HuH-7 (cell line): Measurements from ENCODE around the gene SORT1.
A peak's percentile ranks its signal among the peaks of the same experiment; 100 is the strongest.
"Not testable (repeated sequence)": the region's sequence is repeated elsewhere in the genome, so short reads cannot be mapped to it uniquely, and the experiment has no call there.

Experiments
- DNase-seq: peaks from one replicate; pipeline ENCODE4 v3.0.0; 2011; ENCODE audit warnings: low spot score

Gene SORT1

GRCh38 chr1:109397581-109398342 is at the start of gene SORT1:
Gene SORT1, minus strand, starts transcription at chr1:109397918. Its CDS starts 26 bp downstream, at chr1:109397892.
- peak; percentile 90 for DNase-seq

- not testable (repeated sequence) for DNase-seq
Observed at GRCh38 chr1:109445949-109446695, 48.4 kb upstream of the SORT1 start.

DNA sequence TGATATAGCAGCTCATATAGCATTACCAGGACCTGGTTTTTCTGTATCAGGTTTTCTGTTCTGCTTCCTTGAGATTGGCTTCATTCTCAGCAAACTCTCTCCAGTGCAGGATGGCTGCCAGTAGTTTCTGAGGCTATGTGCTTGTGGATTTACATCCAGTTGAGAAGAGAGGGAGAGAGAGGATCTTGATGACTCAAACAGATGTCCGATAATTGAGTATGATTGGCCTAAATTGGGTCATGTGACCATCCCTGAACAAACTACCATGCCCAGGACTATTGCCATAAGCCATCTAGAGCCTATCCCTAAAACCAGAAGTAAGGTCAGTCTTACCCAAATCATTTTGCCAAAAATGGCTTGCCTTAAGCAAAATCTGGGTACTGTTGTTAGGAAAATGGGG is 46.6 kb upstream of the SORT1 start:
- DNase-seq: no peak

DNA sequence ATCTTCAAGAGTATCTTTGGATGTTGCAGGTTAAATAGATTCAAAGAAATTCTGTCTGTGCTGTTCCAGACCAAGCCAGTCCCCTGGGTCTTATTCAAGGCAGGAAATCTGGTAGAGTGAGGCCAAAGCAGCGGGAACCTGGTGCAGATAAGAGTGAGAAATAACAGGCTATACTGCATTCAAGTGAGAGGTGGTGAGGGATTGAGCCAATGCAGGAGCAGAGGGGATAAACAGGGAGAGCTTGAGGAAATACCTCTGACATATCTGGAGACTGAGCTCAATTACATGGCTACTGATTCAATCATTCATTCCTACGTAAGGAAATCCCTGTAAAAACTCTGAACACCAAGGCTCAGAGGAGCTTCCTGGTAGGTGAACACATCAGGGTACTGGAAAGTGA is 45.8 kb upstream of the SORT1 start:
- DNase-seq: no peak

- no peak for DNase-seq
Observed at GRCh38 chr1:109441069-109441468, 43.4 kb upstream of the SORT1 start.

DNA sequence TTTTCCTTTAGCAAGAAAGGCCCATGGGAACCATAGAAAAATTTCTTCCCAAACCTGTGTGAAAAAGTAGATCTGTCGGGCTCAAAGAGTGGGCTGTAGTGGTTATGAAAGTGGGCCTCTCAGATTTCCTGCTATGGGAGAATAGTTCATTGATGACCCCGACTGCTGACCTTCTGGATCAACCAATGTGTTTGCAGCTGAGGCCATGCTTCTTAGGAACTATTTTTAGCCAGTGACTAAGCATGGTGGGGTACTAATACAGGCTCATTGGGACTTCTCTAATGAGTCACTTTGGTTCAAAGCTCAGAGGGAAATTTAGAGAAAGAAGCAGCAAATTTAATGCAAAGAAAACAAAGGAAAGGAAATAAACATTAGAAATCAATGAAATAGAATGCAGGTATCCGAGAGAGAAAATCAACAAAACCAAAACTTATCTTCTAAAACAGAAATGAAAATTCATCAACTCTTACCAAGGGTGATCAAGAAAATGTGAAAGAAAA is 41.1 kb upstream of the SORT1 start:
- DNase-seq: no peak

DNA sequence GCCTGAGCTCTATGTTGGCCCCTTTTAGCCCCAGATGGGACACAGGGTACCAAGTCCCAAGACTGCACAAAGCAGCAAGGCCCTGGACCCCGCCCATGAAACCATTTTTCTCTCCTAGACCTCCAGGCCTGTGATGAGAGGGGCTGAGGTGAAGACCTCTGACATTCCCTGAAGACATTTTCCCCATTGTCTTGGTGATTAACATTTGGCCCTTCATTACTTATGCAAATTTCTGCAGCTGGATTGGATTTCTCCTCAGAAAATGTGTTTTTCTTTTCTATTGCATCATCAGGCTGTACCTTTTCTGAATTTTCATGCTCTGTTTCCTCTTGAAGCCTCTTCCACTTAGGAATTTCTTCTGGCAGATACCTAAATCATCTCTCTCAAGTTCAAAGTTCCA is 36.8 kb upstream of the SORT1 start:
- no peak for DNase-seq

DNA sequence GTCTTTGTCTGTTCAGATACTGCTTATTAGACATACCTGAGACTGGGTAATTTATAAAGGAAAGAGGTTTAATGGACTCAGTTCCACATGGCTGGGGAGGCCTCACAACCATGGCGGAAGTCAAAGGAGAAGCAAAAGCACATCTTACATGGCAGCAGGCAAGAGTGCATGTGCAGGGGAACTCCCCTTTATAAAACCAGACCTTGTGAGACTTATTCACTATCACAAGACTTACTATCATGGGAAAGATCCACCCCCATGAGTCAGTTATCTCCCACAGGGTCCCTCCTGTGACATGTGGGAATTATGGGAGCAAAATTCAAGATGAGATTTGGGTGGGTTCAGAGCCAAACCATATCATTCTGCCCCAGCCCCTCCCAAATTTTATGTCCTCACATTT is 35.6 kb upstream of the SORT1 start:
- DNase-seq: no peak

DNA sequence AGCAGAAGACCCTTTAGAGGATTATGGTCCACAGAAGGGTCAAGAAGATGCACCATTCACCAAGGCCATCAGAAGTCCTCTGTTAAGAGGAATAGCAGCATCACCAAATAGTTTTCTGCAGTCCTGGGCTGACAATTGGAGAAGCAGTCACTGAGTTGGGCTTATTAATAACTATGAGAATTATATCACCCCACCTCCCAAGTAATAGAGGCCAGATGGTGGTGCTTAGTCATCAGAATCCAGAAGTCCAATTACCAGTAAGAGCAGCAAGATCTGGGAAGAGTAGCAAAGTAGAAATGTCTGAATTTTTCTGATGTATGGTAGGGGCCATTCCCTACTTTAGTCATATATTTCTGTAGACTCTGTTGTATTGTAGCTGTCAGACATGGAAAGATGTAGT is 34.6 kb upstream of the SORT1 start:
- no peak for DNase-seq

- no peak for DNase-seq
Observed at GRCh38 chr1:109427171-109427467, 29.4 kb upstream of the SORT1 start.

DNA sequence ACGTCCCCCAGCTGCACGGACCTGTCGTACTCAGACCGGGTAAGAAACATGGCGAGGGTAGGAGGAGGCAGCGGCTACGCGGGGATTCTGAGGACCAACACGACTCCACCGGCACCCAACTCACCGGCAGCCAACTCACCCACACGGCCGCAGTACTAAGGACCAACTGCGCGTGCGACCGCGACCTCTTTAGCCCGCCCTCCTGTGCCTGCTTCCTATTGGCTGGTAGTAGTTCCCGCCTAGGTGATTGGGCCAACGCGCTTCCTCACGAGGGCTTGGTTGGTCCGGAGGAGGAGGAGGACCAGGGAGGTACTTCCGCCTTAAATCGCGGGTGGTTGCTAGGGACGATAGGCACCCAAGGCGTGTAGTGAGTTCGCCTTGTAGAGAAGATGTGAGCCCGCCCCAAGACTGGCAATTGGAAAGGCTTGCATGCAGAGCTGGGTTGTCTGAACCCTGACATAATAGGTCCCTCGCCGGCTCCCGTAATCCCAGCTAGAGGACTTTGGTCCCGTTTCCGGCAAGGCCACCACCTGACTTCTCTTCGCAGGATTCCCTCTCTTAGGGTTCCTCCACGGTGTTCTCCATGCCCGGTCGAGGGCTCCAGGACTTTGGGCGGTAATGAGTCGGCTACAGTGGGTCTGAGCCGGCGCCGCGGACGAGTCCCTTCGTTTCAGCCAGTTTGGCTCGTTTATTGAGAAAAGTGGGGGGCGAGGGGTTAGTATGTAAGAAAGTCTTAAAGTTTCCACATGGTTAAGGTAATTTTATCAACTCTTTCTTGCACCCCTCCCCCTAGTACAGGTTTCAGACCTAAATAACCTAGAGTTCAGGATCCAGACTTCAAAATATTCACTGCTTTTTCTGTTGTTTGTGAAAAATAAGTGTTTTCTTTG is 28.8 kb upstream of the SORT1 start, which contains the start of gene PSMA5:
Gene PSMA5, minus strand, starts transcription at position 168 of the 890 bp plus-strand sequence. Its CDS starts 118 bp downstream, at position 50.
- DNase-seq: peak; percentile 89

- peak; percentile 17 for DNase-seq
Observed at GRCh38 chr1:109425391-109426280, 27.9 kb upstream of the SORT1 start.

DNA sequence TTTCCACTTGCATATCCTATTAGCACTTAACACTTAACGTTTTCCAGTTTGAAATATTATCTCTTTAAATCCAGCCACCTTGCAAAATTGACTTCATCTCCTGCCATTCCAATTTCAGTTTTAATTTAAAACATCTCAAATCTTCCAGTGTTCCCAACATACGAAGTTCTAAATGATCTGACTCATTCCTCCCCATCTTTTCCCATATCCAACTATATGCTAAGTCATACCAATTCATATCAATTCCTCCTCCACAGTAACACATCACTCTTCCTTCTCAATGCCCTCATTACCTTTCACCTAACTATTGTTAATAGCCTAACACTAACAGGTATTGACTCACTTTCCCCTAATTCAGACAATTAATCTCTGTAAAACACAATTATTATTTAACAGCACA is 25.8 kb upstream of the SORT1 start:
- DNase-seq: no peak

GRCh38 chr1:109412551-109412950 is 14.8 kb upstream of the SORT1 start:
- DNase-seq: no peak

DNA sequence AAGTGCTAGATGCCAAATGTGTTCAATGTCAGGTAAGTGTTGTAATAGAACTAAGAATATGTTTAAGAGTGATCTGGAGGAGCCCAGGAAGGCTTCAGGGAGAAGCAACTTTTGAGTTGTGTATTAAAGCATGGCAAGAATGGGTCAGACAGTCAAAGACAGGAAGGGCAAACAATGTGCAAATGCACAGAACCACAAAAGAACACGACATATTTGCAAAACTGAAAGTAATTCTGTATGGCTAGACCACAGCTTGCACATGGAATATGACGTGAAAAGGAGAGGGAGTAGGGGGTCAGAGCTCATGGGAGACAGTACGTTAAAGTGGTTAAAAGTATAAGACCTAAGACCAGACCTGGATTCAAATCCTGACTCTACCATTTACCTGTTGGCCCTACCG is 7.1 kb upstream of the SORT1 start:
- no peak for DNase-seq

DNA sequence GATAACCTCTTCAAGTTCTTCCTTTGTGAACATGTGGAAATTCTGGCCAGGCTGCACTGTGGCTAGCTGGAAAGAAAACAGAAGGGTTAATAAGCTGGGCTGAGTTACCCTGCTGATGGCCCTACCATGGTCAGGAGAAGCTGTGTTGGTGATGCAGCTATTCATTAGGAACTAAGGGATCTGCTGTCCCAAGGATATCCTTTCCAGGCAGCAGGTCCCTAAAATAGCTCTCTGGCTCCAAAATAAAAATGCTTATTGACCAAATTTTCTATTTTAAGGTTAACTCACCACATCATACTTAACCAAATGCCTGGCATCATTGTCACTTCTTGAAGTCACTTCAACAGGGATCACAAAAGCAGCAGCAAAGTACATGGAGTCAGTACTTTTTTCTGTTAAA is 4.3 kb upstream of the SORT1 start:
- no peak for DNase-seq

- DNase-seq: no peak
Observed at GRCh38 chr1:109400035-109400655, 2.4 kb upstream of the SORT1 start.

DNA sequence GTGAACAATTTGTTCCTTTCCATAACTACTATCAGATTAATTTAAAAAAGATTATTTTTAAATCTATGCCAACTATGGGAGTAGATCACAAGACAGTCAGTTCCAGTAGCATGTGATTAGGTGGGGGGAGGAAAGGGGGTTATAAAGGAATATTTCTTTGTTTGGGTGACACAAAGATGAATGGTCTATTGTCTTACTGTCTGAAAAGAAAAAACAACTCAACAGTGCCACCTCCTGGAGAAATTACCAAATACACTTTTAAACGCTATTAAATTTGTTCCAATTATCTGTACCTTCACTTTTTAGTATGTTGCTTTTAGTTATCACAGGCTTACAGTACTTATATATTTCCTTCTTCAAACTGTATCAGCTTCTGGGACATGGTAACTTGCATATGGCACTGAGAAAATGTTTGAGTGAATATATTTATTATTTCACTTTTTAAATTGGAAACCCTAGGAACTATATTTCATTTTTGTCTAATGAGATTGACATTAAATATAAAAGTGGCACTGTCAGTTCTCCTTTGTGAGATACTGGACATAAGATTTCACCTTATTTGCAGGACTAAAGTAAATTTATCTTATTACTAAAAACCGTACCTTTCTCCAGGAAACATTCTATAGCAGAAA is 1.7 kb upstream of the SORT1 start:
- DNase-seq: no peak

DNA sequence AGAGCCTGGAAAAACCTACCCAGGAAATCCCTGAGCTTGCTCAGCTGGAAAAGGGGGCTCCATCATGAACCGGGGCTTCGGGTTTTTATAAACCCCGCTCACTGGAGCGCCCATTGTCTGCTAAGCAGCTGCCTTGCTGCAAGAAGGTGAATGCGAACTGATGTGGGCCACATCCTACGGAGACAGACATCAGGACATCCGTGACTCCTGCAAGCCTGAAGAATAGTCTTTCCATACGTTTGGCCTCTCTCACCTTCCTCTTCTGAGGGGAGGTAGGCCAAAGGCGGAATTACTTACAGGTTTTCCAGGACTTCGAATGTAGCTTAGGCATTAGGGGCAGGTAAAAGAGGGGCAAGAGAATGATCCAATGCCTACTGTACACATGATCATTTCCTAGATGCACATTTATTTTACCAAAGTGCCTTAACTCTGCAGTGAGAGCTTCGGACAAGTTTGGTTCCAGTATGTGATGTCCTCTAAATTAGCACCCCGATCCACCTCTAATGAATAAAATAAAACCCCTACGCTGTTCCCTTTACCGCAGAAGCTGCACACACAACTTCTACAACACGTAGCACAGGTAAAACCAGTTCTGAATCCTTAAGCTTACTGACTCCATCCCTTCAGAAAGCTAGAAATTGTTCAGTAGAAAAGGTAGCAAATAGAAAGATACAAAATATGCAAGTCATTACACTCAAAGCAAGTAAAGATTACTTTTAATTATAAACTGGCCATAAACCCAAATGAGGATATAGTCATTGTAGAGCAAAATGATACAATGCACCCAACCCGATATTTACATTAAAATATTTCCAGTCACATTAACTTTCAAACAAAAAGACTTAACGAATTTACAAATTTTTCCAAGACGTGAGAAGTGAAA is 866 bp upstream of the SORT1 start:
- no peak for DNase-seq
